ENCODE data around the gene DDX3X. TPM values are rescaled to one million over a fixed set of nuclear protein-coding genes. Genes with fewer than 3 reads are reported as not detected.

Gene DDX3X
- total and polyA plus RNA-seq, 2 donors (not counting 1 experiment from before 2014, with no cell fraction given): 130 to 289 TPM

DNA sequence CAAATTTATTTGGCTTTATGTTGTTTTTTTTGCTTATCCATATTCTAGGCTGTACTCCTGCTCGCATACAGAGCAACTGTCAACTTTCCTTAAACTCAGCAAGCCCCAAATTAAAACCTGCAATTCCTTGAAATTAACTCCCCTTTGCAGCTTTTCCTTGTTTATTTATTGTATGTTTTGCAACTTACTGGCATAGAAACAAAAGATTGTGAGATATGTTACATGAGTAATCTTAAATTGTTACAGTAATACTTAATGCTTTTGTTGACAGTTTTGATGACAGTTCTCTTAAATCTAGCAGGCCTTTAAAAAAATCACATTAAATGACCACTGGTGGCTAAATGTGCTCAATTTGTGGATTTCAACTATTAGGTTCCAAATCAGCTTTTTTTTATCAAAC, 4.5 kb downstream of the DDX3X start:
- H3K4me3 ChIP-seq (ENCODE audit: control extremely low read depth in 1 of 5, extremely low read depth in 1 of 5, insufficient read depth in 1 of 5, low read depth in 2 of 5, low read length in 4 of 5): no peak overlapping the region
- H4K20me1 ChIP-seq (ENCODE audit: control insufficient read depth, insufficient read depth, low read length, poor library complexity, severe bottlenecking): peaks cover 83% of the 10 kb centered on the region
- Mint-ChIP-seq H3K4me1 (peaks cover 35% of the 10 kb centered on the region), H3K9me3 (ENCODE audit: insufficient read depth) (no peaks in the 10 kb centered on the region), H3K27me3 (no peaks in the 10 kb centered on the region), H3K27ac (no peak overlapping the region), H3K4me3 (peak overlapping the region; percentile 26)
- no peak overlapping the region for H3K9ac ChIP-seq (ENCODE audit: low read length)
- H3K4me1 ChIP-seq (ENCODE audit: control insufficient read depth in 2 of 2, insufficient read depth in 2 of 2, low read length in 2 of 2): peaks cover 16 to 38% of the 10 kb centered on the region in 2 donors
- peaks cover 77% of the 10 kb centered on the region for H3K79me2 ChIP-seq (ENCODE audit: control insufficient read depth, insufficient read depth, low read length)
- intact Hi-C loops (cut with micrococcal nuclease): loop anchor here (5.0 to 10.0 kb wide), 3 partner anchors 396 to 694 kb away; partner anchors contain the start of gene CXorf38
- ATAC-seq (ENCODE audit: low read depth) (no peak), DNase-seq (no peak)
- TF ChIP-seq EZH2 (IDR thresholded peaks at IDR 0.05; ENCODE audit: borderline replicate concordance, insufficient read depth, low read depth, low read length, poor library complexity, severe bottlenecking): no peak
- TF ChIP-seq, protein P1, sequence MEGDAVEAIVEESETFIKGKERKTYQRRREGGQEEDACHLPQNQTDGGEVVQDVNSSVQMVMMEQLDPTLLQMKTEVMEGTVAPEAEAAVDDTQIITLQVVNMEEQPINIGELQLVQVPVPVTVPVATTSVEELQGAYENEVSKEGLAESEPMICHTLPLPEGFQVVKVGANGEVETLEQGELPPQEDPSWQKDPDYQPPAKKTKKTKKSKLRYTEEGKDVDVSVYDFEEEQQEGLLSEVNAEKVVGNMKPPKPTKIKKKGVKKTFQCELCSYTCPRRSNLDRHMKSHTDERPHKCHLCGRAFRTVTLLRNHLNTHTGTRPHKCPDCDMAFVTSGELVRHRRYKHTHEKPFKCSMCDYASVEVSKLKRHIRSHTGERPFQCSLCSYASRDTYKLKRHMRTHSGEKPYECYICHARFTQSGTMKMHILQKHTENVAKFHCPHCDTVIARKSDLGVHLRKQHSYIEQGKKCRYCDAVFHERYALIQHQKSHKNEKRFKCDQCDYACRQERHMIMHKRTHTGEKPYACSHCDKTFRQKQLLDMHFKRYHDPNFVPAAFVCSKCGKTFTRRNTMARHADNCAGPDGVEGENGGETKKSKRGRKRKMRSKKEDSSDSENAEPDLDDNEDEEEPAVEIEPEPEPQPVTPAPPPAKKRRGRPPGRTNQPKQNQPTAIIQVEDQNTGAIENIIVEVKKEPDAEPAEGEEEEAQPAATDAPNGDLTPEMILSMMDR (IDR thresholded peaks at IDR 0.05): no peak
- ChIA-PET CTCF (interaction anchor here (0.6 to 0.7 kb wide), 2 partner anchors 54 to 242 kb away, joined by 3 to 7 read pairs; no protein-coding TSS in a partner anchor), POLR2A (interaction anchor here (0.7 kb wide), 1 partner anchor 327 kb away, joined by 3 read pairs; no protein-coding TSS in a partner anchor)
- H3K27ac ChIP-seq (ENCODE audit: low read length in 2 of 2): no peak overlapping the region
- no CpG with 5 or more reads among the region's 1 CpG for WGBS (ENCODE audit: insufficient coverage)
- H3K36me3 ChIP-seq (replicated peaks in 1 of 2; ENCODE audit: control extremely low read depth in 1 of 2, control insufficient read depth in 1 of 2, extremely low read depth in 1 of 2, insufficient read depth in 2 of 2, low read length in 1 of 2): peaks cover 5 to 37% of the 10 kb centered on the region in 2 experiments
- H3K27me3 ChIP-seq (replicated peaks in 1 of 4; ENCODE audit: control extremely low read depth in 1 of 4, control insufficient read depth in 3 of 4, insufficient read depth in 4 of 4, low read length in 3 of 4): no peaks in the 10 kb centered on the region
- H3K4me2 ChIP-seq (replicated peaks; ENCODE audit: low read depth, low read length, poor library complexity, severe bottlenecking): peak overlapping the region; percentile 85
- no peak overlapping the region for H2AFZ ChIP-seq (ENCODE audit: insufficient read depth, low read depth, low read length, poor library complexity, severe bottlenecking)
- no peaks in the 10 kb centered on the region for H3K9me3 ChIP-seq (ENCODE audit: control extremely low read depth in 1 of 3, control insufficient read depth in 2 of 3, insufficient read depth in 1 of 3, low read length in 2 of 3)

- Mint-ChIP-seq H3K4me1 (peaks cover 35% of the 10 kb centered on the region), H3K9me3 (ENCODE audit: insufficient read depth) (no peaks in the 10 kb centered on the region), H3K4me3 (no peak overlapping the region), H3K27me3 (no peaks in the 10 kb centered on the region), H3K27ac (no peak overlapping the region)
- intact Hi-C loops (cut with micrococcal nuclease): loop anchor here (5.0 to 10.0 kb wide), 3 partner anchors 396 to 694 kb away; partner anchors contain the start of gene CXorf38
- no peak overlapping the region for H3K27ac ChIP-seq (ENCODE audit: low read length in 2 of 2)
- H3K27me3 ChIP-seq (replicated peaks in 1 of 4; ENCODE audit: control extremely low read depth in 1 of 4, control insufficient read depth in 3 of 4, insufficient read depth in 4 of 4, low read length in 3 of 4): no peaks in the 10 kb centered on the region
- ATAC-seq (ENCODE audit: low read depth) (no peak), DNase-seq (no peak)
- peaks cover 5 to 44% of the 10 kb centered on the region in 2 experiments for H3K36me3 ChIP-seq (replicated peaks in 1 of 2; ENCODE audit: control extremely low read depth in 1 of 2, control insufficient read depth in 1 of 2, extremely low read depth in 1 of 2, insufficient read depth in 2 of 2, low read length in 1 of 2)
- H3K4me2 ChIP-seq (replicated peaks; ENCODE audit: low read depth, low read length, poor library complexity, severe bottlenecking): peak overlapping the region; percentile 0
- no CpG with 5 or more reads among the region's 4 CpGs for WGBS (ENCODE audit: insufficient coverage)
- no peak overlapping the region for H3K9ac ChIP-seq (ENCODE audit: low read length)
- H3K4me1 ChIP-seq (ENCODE audit: control insufficient read depth in 2 of 2, insufficient read depth in 2 of 2, low read length in 2 of 2): peaks cover 16 to 38% of the 10 kb centered on the region in 2 donors
- H3K79me2 ChIP-seq (ENCODE audit: control insufficient read depth, insufficient read depth, low read length): peaks cover 74% of the 10 kb centered on the region
- H3K4me3 ChIP-seq (ENCODE audit: control extremely low read depth in 1 of 5, extremely low read depth in 1 of 5, insufficient read depth in 1 of 5, low read depth in 2 of 5, low read length in 4 of 5): no peak overlapping the region
- H2AFZ ChIP-seq (ENCODE audit: insufficient read depth, low read depth, low read length, poor library complexity, severe bottlenecking): no peak overlapping the region
- H3K9me3 ChIP-seq (ENCODE audit: control extremely low read depth in 1 of 3, control insufficient read depth in 2 of 3, insufficient read depth in 1 of 3, low read length in 2 of 3): no peaks in the 10 kb centered on the region
- peaks cover 86% of the 10 kb centered on the region for H4K20me1 ChIP-seq (ENCODE audit: control insufficient read depth, insufficient read depth, low read length, poor library complexity, severe bottlenecking)
- ChIA-PET CTCF (interaction anchor here (0.6 kb wide), 1 partner anchor 55 kb away, joined by 7 read pairs; no protein-coding TSS in a partner anchor), POLR2A (no interaction called here)
- TF ChIP-seq EZH2 (IDR thresholded peaks at IDR 0.05; ENCODE audit: borderline replicate concordance, insufficient read depth, low read depth, low read length, poor library complexity, severe bottlenecking): no peak
- TF ChIP-seq, protein P1 (IDR thresholded peaks at IDR 0.05): no peak
Observed at GRCh38 chrX:41339148-41339547, 5.2 kb downstream of the DDX3X start.
